PC-9 (cell line): Measurements from ENCODE around the gene ZNF778. TPM values are rescaled to one million over a fixed set of nuclear protein-coding genes. Genes with fewer than 3 reads are reported as not detected.
A peak's percentile ranks its signal among the peaks of the same experiment; 100 is the strongest.

Experiments used
- BruUV-seq: library from RNA; stranded (reverse); fragments of 400-500 nt; replicated peaks from 2 replicates; lab custom pipeline; 2021; lab: Mats Ljungman, UMichigan
- CTCF ChIA-PET: fragments of 300-600 bp; sonication (Branson Sonifier 250); formaldehyde crosslinking; loops from one replicate; lab custom pipeline; 2022; ENCODE audit warnings: antibody characterized with exemption; lab: Charles Lee
- POLR2A ChIA-PET: fragments of 300-600 bp; sonication (Branson Sonifier 250); formaldehyde crosslinking; loops from one replicate; lab custom pipeline; 2022; ENCODE audit warnings: antibody characterized with exemption; ENCODE audit not compliant: unreplicated experiment; lab: Charles Lee
- DNase-seq, 2 experiments: peaks; one replicate each; pipeline versions ENCODE4 v3.0.0 to v3.0.0-alpha.2; 2015 to 2022; ENCODE audit warnings: mixed read lengths in 1 of 2
- H2AFZ ChIP-seq: fragments of 200-600 bp; sonication (generic); 2 replicates; pipeline ENCODE4 v1.8.1; 2017; ENCODE audit warnings: antibody characterized with exemption
- H3F3A ChIP-seq: fragments of 200-600 bp; sonication (generic); 2 replicates; pipeline ENCODE4 v1.8.1; 2017; ENCODE audit warnings: antibody characterized with exemption, mild to moderate bottlenecking, low read depth; ENCODE audit not compliant: insufficient read depth
- H3K27ac ChIP-seq: fragments of 200-600 bp; sonication (generic); 2 replicates; pipeline ENCODE4 v1.6.1; 2016; ENCODE audit warnings: mixed run types
- H3K27me3 ChIP-seq: fragments of 200-600 bp; sonication (generic); 2 replicates; pipeline ENCODE4 v1.6.1; 2016; ENCODE audit warnings: low read depth, mixed run types; ENCODE audit not compliant: insufficient read depth
- H3K36me3 ChIP-seq: fragments of 200-600 bp; sonication (generic); 2 replicates; pipeline ENCODE4 v1.6.1; 2016; ENCODE audit warnings: low read depth, mixed run types
- H3K4me1 ChIP-seq: fragments of 200-600 bp; sonication (generic); replicated peaks from 2 replicates; pipeline ENCODE4 v1.6.1; 2016; ENCODE audit warnings: mixed run types; ENCODE audit not compliant: insufficient read depth
- H3K4me2 ChIP-seq: fragments of 200-600 bp; sonication (generic); 2 replicates; pipeline ENCODE4 v1.6.1; 2017; ENCODE audit warnings: mixed run types
- H3K4me3 ChIP-seq: fragments of 200-600 bp; sonication (generic); 2 replicates; pipeline ENCODE4 v1.6.1; 2016; ENCODE audit warnings: mixed run types
- H3K79me2 ChIP-seq: fragments of 200-600 bp; sonication (generic); 2 replicates; pipeline ENCODE4 v1.6.1; 2017; ENCODE audit warnings: low read depth, mixed run types
- H3K9me2 ChIP-seq: fragments of 200-600 bp; sonication (generic); 2 replicates; pipeline ENCODE4 v1.8.1; 2017; ENCODE audit warnings: mild to moderate bottlenecking; ENCODE audit not compliant: insufficient read depth
- H3K9me3 ChIP-seq: fragments of 200-600 bp; sonication (generic); 2 replicates; pipeline ENCODE4 v1.8.1; 2016; ENCODE audit warnings: low read depth; ENCODE audit not compliant: insufficient read depth
- H4K20me1 ChIP-seq: fragments of 200-600 bp; sonication (generic); 2 replicates; pipeline ENCODE4 v1.8.1; 2017; ENCODE audit not compliant: insufficient read depth
- EZH2 ChIP-seq: fragments of 200-600 bp; sonication (generic); IDR thresholded peaks from 2 replicates; pipeline ENCODE4 v1.8.0; 2017; ENCODE audit warnings: antibody characterized with exemption, low read depth
- intact Hi-C: fragments of 100-400 bp; cut with micrococcal nuclease; formaldehyde crosslinking; loops from one replicate; pipeline ENCODE4 v1.10.0; 2022; ENCODE audit not compliant: unreplicated experiment
- total RNA-seq: library from RNA; stranded (reverse); gene quantifications from 2 replicates; pipeline ENCODE4 v1.2.3, GENCODE V29; 2021
- TF ChIP-seq, protein P1 (sequence below): fragments of 200-600 bp; sonication (generic); conservative IDR thresholded peaks from 2 replicates; pipeline ENCODE4 v1.6.1; 2017; ENCODE audit warnings: mixed run types, antibody characterized with exemption, mild to moderate bottlenecking, moderate library complexity

Gene ZNF778
- total RNA-seq, 1 experiment from 2014 or later, result 9.5 TPM

DNA sequence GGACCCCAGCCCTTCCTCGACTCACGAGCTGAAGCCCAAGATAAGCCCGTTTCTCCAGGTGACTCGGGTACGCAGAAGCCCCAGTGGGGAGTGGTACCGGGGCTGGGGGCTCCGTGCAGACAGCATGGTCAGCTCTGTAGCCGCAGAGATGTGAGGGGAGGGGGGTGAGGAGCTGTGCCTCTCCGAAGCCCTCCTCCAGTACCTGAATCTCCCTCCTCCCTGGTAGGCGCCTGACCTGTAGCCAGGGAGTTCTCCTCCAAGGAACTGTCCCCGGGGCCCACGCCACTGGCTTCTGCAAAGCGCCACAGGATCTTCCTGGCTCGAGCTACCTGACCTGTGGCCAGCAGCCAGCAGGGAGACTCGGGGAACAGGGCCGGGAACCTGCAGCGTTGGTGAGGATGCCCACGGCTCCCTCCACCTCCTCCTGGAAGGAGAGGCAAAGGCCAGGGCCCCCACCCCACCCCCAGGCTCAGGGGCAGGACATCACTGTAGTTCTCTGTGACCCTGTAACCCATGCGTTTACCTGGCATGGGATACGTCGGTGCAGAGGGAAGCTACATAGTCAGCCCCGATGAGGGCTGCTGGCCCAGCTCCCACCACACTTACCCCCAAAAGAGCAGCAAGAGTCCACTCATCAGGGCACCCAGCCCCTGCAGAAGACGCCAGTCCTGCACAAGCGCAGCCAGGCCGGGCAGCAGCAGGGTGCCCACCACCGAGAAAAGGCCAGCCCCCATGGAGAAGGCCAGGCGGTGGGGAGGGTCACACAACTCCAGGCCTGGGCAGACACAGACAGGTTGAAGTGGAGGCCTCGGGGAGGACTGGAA lies 18.9 kb upstream of the ZNF778 start:
- no peaks in the 10 kb centered on the region for H4K20me1 ChIP-seq
- TF ChIP-seq, protein P1, sequence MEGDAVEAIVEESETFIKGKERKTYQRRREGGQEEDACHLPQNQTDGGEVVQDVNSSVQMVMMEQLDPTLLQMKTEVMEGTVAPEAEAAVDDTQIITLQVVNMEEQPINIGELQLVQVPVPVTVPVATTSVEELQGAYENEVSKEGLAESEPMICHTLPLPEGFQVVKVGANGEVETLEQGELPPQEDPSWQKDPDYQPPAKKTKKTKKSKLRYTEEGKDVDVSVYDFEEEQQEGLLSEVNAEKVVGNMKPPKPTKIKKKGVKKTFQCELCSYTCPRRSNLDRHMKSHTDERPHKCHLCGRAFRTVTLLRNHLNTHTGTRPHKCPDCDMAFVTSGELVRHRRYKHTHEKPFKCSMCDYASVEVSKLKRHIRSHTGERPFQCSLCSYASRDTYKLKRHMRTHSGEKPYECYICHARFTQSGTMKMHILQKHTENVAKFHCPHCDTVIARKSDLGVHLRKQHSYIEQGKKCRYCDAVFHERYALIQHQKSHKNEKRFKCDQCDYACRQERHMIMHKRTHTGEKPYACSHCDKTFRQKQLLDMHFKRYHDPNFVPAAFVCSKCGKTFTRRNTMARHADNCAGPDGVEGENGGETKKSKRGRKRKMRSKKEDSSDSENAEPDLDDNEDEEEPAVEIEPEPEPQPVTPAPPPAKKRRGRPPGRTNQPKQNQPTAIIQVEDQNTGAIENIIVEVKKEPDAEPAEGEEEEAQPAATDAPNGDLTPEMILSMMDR, result no peak
- no peak for TF ChIP-seq EZH2
- no peaks in the 10 kb centered on the region for H3K9me2 ChIP-seq
- ChIA-PET POLR2A (no interaction called here), CTCF (interaction anchor here (0.6 kb wide), 1 partner anchor 277 kb away, joined by 3 read pairs; no protein-coding TSS in a partner anchor)
- peaks cover 10% of the 10 kb centered on the region; the same call in 1 of the 2 replicates for H3K4me1 ChIP-seq
- H3K79me2 ChIP-seq, result no peaks in the 10 kb centered on the region
- no peak for DNase-seq
- no peak overlapping the region for H3K4me2 ChIP-seq
- H2AFZ ChIP-seq, result no peak overlapping the region
- H3K27me3 ChIP-seq, result peaks cover 10% of the 10 kb centered on the region
- no peaks in the 10 kb centered on the region for H3K9me3 ChIP-seq
- H3K36me3 ChIP-seq, result no peaks in the 10 kb centered on the region
- intact Hi-C loops, result no loop called here
- peaks cover 10% of the 10 kb centered on the region; the same call in 1 of the 2 replicates for H3F3A ChIP-seq
- no peak overlapping the region for H3K4me3 ChIP-seq
- no TSS peak for BruUV-seq
- no peak overlapping the region for H3K27ac ChIP-seq

DNA sequence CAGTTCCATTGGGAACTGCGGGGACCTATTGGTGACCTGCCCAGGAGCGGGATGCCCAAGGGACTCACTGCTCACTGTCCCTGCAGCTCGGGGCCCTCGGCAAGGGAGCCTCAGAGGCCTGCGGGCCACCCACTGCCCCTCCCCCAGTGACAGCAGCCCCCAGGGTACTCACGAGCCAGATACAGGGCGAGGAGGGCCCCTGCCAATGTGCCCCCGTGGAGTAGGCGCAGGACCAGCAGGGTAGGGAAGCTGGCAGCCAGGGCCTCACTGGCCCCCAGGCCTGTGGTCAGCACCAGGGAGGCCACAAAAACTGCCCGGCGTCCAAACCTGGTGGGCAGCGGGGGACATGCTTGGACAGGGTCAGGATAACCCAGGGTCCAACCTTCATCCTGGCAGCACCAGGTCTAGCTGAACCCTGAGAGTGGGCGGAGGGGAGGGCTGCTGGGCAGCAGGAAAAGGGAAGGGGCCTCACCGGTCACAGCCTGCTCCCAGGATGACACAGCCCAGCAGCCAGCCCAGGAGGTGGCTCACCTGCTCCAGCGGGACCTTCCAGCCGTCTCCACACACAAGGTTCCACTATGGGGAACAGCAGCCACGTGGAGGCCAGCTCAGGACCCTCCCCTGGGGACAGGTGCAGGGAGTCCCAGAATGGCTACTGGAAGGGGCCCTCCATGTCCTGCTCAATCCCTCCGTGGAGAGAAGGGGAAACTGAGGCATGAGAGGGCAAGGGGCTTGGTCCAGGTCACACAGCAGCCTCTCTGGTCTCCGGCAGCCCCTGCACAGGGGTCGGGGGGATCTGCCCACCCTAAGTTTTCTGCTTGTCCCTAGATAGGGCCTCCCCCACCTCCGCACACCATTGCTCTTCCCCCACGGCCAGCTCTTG lies 18.0 kb upstream of the ZNF778 start:
- no peaks in the 10 kb centered on the region for H3K79me2 ChIP-seq
- peaks cover 10% of the 10 kb centered on the region for H3K27me3 ChIP-seq
- BruUV-seq, result no TSS peak
- H3K4me2 ChIP-seq, result peak overlapping the region; percentile 73
- ChIA-PET POLR2A (no interaction called here), CTCF (interaction anchor here (0.7 kb wide), 1 partner anchor 144 kb away, joined by 3 read pairs; no protein-coding TSS in a partner anchor)
- peaks cover 10% of the 10 kb centered on the region for H3F3A ChIP-seq
- H3K9me2 ChIP-seq, result no peaks in the 10 kb centered on the region
- no peaks in the 10 kb centered on the region for H3K9me3 ChIP-seq
- no peak overlapping the region for H3K27ac ChIP-seq
- TF ChIP-seq, protein P1, result no peak
- TF ChIP-seq EZH2, result no peak
- no peak for DNase-seq
- peaks cover 10% of the 10 kb centered on the region; the same call in 1 of the 2 replicates for H3K4me1 ChIP-seq
- H4K20me1 ChIP-seq, result no peaks in the 10 kb centered on the region
- H3K36me3 ChIP-seq, result no peaks in the 10 kb centered on the region
- intact Hi-C loops, result no loop called here
- no peak overlapping the region; the same call in 1 of the 2 replicates for H3K4me3 ChIP-seq
- H2AFZ ChIP-seq, result no peak overlapping the region
